Endothelial cell of umbilical vein (primary cell): ENCODE data around the gene DENND1B. TPM values are rescaled to one million over a fixed set of nuclear protein-coding genes. Genes with fewer than 3 reads are reported as not detected.

Experiments
- BruUV-seq: library from RNA; stranded (reverse); fragments of 400-500 nt; replicated peaks from 2 replicates; lab custom pipeline; 2021; lab: Mats Ljungman, UMichigan
- CTCF ChIA-PET: fragments of 300-600, 350-600 bp; sonication (Branson Sonifier 250); formaldehyde crosslinking; loops from one replicate; lab custom pipeline; 2021; ENCODE audit warnings: antibody characterized with exemption, inconsistent platforms; lab: Charles Lee
- POLR2A ChIA-PET: fragments of 300-600, 350-600 bp; sonication (Branson Sonifier 250); formaldehyde crosslinking; loops from one replicate; lab custom pipeline; 2021; ENCODE audit warnings: antibody characterized with exemption, inconsistent platforms; lab: Charles Lee
- DNase-seq: peaks from one replicate; pipeline ENCODE4 v3.0.0-alpha.2; 2011; ENCODE audit warnings: low read depth, low spot score
- FAIRE-seq: peaks from 2 replicates; lab custom pipeline; 2011; peaks lifted over from hg19 to GRCh38; lab: Jason Lieb, UNC
- H2AFZ ChIP-seq: 2 replicates; pipeline ENCODE4 v1.6.0; 2012; ENCODE audit warnings: low read depth, low read length, control low read depth, inconsistent platforms
- H3K27ac ChIP-seq: 2 replicates; pipeline ENCODE4 v1.5.1; 2011; ENCODE audit warnings: low read depth, mild to moderate bottlenecking, control low read depth, low read length, moderate library complexity; ENCODE audit not compliant: insufficient read depth
- H3K27me3 ChIP-seq, 2 experiments: 2 replicates each; pipeline versions ENCODE4 v1.6.0 to v1.6.1; 2011; ENCODE audit warnings: low read length in 2 of 2, mixed read lengths in 1 of 2; ENCODE audit not compliant: control insufficient read depth in 2 of 2, insufficient read depth in 2 of 2
- H3K36me3 ChIP-seq, 2 experiments: 2 replicates in 1 of 2; 3 replicates in 1 of 2; pipeline ENCODE4 v1.5.1; 2011; ENCODE audit warnings: low read length in 2 of 2, mild to moderate bottlenecking in 1 of 2, moderate library complexity in 1 of 2; ENCODE audit not compliant: control insufficient read depth in 2 of 2, insufficient read depth in 2 of 2; ENCODE audit errors: extremely low read depth in 1 of 2
- H3K4me1 ChIP-seq: 3 replicates; pipeline ENCODE4 v1.5.1; 2011; ENCODE audit warnings: mild to moderate bottlenecking, low read length; ENCODE audit not compliant: control insufficient read depth, insufficient read depth; ENCODE audit errors: extremely low read depth
- H3K4me2 ChIP-seq: 2 replicates; pipeline ENCODE4 v1.6.1; 2011; ENCODE audit warnings: low read length, control low read depth, mixed read lengths; ENCODE audit not compliant: insufficient read depth
- H3K4me3 ChIP-seq, 3 experiments: fragments of 200-600 bp in 1 of 3; sonication (generic), shearing (Covaris generic) in 1 of 3; replicated peaks in 1 of 3; 2 replicates each; pipeline ENCODE4 v1.5.1; 2011 to 2016; ENCODE audit warnings: control low read depth in 3 of 3, low read length in 3 of 3, mild to moderate bottlenecking in 2 of 3, inconsistent platforms in 1 of 3, low read depth in 1 of 3, moderate library complexity in 1 of 3; ENCODE audit not compliant: insufficient read depth in 1 of 3
- H3K79me2 ChIP-seq: 2 replicates; pipeline ENCODE4 v1.6.0; 2012; ENCODE audit warnings: low read length, inconsistent platforms; ENCODE audit not compliant: control insufficient read depth, insufficient read depth
- H3K9ac ChIP-seq: replicated peaks from 2 replicates; pipeline ENCODE3; 2011; ENCODE audit warnings: low read length, control low read depth; ENCODE audit not compliant: insufficient read depth; ENCODE audit errors: extremely low read depth
- H3K9me1 ChIP-seq: replicated peaks from 3 replicates; pipeline ENCODE4 v1.6.0; 2011; ENCODE audit warnings: mild to moderate bottlenecking, low read length; ENCODE audit not compliant: control insufficient read depth, insufficient read depth; ENCODE audit errors: extremely low read depth
- H3K9me3 ChIP-seq: replicated peaks from 2 replicates; pipeline ENCODE4 v1.5.1; 2012; ENCODE audit warnings: low read length, inconsistent platforms; ENCODE audit not compliant: control insufficient read depth, insufficient read depth
- H4K20me1 ChIP-seq: replicated peaks from 2 replicates; pipeline ENCODE3; 2011; ENCODE audit warnings: mild to moderate bottlenecking, low read length; ENCODE audit not compliant: control insufficient read depth, insufficient read depth; ENCODE audit errors: extremely low read depth
- JUN ChIP-seq: IDR thresholded peaks from 2 replicates; pipeline ENCODE4 v1.6.1; 2011; ENCODE audit warnings: borderline replicate concordance, low read depth; ENCODE audit not compliant: insufficient read length, insufficient read depth
- POLR2A ChIP-seq: IDR thresholded peaks from 2 replicates; pipeline ENCODE4 v1.6.1; 2012; ENCODE audit warnings: low read depth, mild to moderate bottlenecking, control low read depth, low read length
- dilution Hi-C: fragments of 300-500 bp; cut with MboI; formaldehyde crosslinking; loops from one replicate; pipeline ENCODE4 v1.15.0; 2019; ENCODE audit warnings: low sequenced_read_pairs; ENCODE audit not compliant: extremely low pct_ligation_motif_present
- intact Hi-C: fragments of 100-400 bp; cut with micrococcal nuclease; formaldehyde crosslinking; loops from one replicate; pipeline ENCODE4 v1.10.0; 2022
- polyA plus RNA-seq, 4 experiments: library from polyadenylated mRNA; depleted of rRNA in 3 of 4; stranded (reverse) in 3 of 4; unstranded in 1 of 4; fragments of >200 nt; gene quantifications; 2 replicates each; pipeline versions ENCODE4 v1.2.1 to v1.2.3, GENCODE V29; 2011 to 2012; ENCODE audit warnings: missing spikeins in 1 of 4
- total RNA-seq: library from RNA; stranded (reverse); gene quantifications from 2 replicates; pipeline ENCODE4 v1.2.3, GENCODE V29; 2021
- TF ChIP-seq, protein P1 (sequence below), 2 donors: IDR thresholded peaks; 1 replicate in 1 of 2; 2 replicates in 1 of 2; pipeline ENCODE4 v1.5.1; 2011; ENCODE audit warnings: low read length in 2 of 2, mild to moderate bottlenecking in 2 of 2, moderate library complexity in 2 of 2, control low read depth in 1 of 2, inconsistent platforms in 1 of 2, low read depth in 1 of 2; ENCODE audit not compliant: insufficient read depth in 1 of 2; ENCODE audit errors: extremely low read depth in 1 of 2
- TF ChIP-seq, protein P2 (sequence below): IDR thresholded peaks from 2 replicates; pipeline ENCODE4 v1.6.1; 2011; ENCODE audit not compliant: insufficient read depth, insufficient read length

Gene DENND1B
- total and polyA plus RNA-seq, 2 donors (not counting 3 experiments of a cell fraction or from before 2014, with no cell fraction given), result 0.97 to 3.3 TPM

GRCh38 chr1:197619008-197619640 lies 156.2 kb downstream of the DENND1B start:
- dilution Hi-C loops (no loop called here), intact Hi-C loops (loop anchor here (1.0 to 5.0 kb wide), 5 partner anchors 156 to 846 kb away; partner anchors contain the start of genes DENND1B, LHX9 and NEK7)
- no peak for FAIRE-seq
- Histone ChIP-seq H3K9me3 (no peaks in the 10 kb centered on the region), H3K4me3 (no peak overlapping the region), H3K27me3 (no peaks in the 10 kb centered on the region), H3K9me1 (no peaks in the 10 kb centered on the region), H3K79me2 (no peaks in the 10 kb centered on the region), H3K4me2 (no peak overlapping the region), H3K4me1 (no peaks in the 10 kb centered on the region), H4K20me1 (no peaks in the 10 kb centered on the region), H3K9ac (no peak overlapping the region), H3K27ac (no peak overlapping the region), H2AFZ (no peak overlapping the region), H3K36me3 (no peaks in the 10 kb centered on the region)
- TF ChIP-seq POLR2A (no peak), JUN (no peak)
- TF ChIP-seq, protein P1, sequence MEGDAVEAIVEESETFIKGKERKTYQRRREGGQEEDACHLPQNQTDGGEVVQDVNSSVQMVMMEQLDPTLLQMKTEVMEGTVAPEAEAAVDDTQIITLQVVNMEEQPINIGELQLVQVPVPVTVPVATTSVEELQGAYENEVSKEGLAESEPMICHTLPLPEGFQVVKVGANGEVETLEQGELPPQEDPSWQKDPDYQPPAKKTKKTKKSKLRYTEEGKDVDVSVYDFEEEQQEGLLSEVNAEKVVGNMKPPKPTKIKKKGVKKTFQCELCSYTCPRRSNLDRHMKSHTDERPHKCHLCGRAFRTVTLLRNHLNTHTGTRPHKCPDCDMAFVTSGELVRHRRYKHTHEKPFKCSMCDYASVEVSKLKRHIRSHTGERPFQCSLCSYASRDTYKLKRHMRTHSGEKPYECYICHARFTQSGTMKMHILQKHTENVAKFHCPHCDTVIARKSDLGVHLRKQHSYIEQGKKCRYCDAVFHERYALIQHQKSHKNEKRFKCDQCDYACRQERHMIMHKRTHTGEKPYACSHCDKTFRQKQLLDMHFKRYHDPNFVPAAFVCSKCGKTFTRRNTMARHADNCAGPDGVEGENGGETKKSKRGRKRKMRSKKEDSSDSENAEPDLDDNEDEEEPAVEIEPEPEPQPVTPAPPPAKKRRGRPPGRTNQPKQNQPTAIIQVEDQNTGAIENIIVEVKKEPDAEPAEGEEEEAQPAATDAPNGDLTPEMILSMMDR (IDR thresholded peaks at IDR 0.05; ENCODE audit: extremely low read depth in 1 of 2, insufficient read depth in 1 of 2, low read depth in 1 of 2, low read length in 2 of 2), result peak in 1 of 2 donors; percentile 21
- TF ChIP-seq, protein P2, sequence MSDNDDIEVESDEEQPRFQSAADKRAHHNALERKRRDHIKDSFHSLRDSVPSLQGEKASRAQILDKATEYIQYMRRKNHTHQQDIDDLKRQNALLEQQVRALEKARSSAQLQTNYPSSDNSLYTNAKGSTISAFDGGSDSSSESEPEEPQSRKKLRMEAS, result no peak
- ChIA-PET CTCF (interaction anchor here (0.7 to 3.4 kb wide), 36 partner anchors 13 to 1067 kb away, joined by 3 to 156 read pairs (median 4); partner anchors contain the start of genes C1orf53 and LHX9), POLR2A (no interaction called here)
- BruUV-seq, result no TSS peak
- peak; percentile 52 for DNase-seq
